Upper lobe of left lung (tissue), 4 donors: ENCODE measurements around the gene OLFML2B.

Experiments used
- EP300 ChIP-seq, 4 donors: sonication (generic); formaldehyde crosslinking; IDR thresholded peaks; one replicate each; pipeline ENCODE4 v1.5.1; 2017; ENCODE audit warnings: antibody characterized with exemption in 4 of 4, control low read depth in 2 of 4
- POLR2A ChIP-seq, 4 donors: fragments of 450-650 bp; IDR thresholded peaks; one replicate each; pipeline ENCODE4 v1.5.1; 2016 to 2017; ENCODE audit warnings: antibody characterized with exemption in 4 of 4, mild to moderate bottlenecking in 2 of 4
- POLR2AphosphoS5 ChIP-seq, 2 donors: sonication (generic); formaldehyde crosslinking; IDR thresholded peaks; one replicate each; pipeline ENCODE4 v1.5.1; 2017; ENCODE audit warnings: antibody characterized with exemption in 2 of 2
- TF ChIP-seq, protein P1 (sequence below), 6 experiments: fragments of 450-650 bp in 4 of 6; fragments of 200-600 bp in 2 of 6; sonication (generic) in 2 of 6; IDR thresholded peaks; one replicate each; pipeline ENCODE4 v1.5.1; 2016 to 2019; ENCODE audit warnings: antibody characterized with exemption in 6 of 6

DNA sequence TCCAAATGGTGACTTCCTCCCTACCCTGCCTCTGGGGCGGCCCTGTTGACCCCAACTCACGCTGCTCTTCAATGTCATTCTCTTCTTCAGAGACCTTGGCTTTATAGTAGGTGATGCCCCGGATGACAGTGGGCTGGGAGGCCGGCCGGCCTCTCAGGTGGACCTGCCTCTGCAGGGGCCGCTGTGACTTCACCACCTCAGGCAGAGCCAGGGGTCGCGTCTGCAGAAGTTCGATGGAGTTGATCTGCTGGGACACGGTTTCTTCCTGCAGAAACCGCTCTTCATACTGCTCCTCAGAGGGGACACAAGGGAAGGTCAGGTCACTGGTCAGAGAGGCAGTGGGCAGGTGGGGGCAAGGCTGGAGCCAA is 23.6 kb downstream of the OLFML2B start:
- TF ChIP-seq, protein P1, sequence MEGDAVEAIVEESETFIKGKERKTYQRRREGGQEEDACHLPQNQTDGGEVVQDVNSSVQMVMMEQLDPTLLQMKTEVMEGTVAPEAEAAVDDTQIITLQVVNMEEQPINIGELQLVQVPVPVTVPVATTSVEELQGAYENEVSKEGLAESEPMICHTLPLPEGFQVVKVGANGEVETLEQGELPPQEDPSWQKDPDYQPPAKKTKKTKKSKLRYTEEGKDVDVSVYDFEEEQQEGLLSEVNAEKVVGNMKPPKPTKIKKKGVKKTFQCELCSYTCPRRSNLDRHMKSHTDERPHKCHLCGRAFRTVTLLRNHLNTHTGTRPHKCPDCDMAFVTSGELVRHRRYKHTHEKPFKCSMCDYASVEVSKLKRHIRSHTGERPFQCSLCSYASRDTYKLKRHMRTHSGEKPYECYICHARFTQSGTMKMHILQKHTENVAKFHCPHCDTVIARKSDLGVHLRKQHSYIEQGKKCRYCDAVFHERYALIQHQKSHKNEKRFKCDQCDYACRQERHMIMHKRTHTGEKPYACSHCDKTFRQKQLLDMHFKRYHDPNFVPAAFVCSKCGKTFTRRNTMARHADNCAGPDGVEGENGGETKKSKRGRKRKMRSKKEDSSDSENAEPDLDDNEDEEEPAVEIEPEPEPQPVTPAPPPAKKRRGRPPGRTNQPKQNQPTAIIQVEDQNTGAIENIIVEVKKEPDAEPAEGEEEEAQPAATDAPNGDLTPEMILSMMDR (IDR thresholded peaks at IDR 0.05): no peak
- TF ChIP-seq EP300 (IDR thresholded peaks at IDR 0.05) (no peak), POLR2A (IDR thresholded peaks at IDR 0.05) (no peak), POLR2AphosphoS5 (IDR thresholded peaks at IDR 0.05) (no peak)
